HG03521 (cell line): ENCODE data around the gene HSPA2.
"Not testable (repeated sequence)": the region's sequence is repeated elsewhere in the genome, so short reads cannot be mapped to it uniquely, and the experiment has no call there.

ENCODE experiments used
- ATAC-seq: cut with Tn5 transposase; IDR thresholded peaks from one replicate; pipeline ENCODE4 v1.9.1; 2021; ENCODE audit warnings: mild to moderate bottlenecking, moderate library complexity; ENCODE audit not compliant: unreplicated experiment

HSPA2 gene

DNA sequence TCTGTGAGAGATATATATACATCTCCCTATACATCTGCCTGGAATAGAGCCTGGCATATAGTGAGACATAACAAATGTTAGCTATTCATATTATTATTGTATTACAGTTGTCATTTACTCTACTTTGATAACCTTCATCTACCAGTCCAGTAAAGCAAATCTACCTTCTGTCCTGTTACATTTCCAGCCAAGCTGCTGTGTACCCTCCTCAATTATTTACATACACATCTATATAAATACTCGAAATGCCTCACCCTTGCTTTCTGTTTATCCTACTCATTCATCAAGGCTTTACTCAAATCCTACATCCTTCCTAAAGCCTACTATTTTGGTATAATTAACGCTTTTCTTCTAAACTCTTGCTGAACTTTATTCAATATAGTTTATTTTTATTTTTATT, 27.3 kb upstream of the HSPA2 start:
- ATAC-seq: no peak

DNA sequence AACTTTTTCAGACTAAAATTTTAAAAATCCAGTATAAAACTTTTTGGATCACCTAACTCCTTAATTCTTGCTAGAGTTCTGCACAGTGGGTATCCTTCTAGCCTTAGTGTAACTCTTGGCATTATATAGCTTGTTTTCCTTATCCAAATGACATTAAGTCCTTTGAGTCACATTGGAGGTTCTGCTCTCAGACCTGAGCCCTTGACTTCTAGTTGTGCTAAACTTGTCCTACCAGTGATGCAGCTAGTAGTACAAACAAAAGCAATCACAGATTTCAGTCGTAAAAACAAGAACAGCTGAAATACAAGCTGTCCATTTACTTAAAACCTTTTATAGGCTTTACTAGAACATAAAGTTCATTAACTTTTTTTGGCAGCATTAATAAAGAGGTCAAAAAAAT, 25.5 kb upstream of the HSPA2 start:
- no peak for ATAC-seq

GRCh38 chr14:64516969-64517368, 23.6 kb upstream of the HSPA2 start:
- ATAC-seq: no peak

GRCh38 chr14:64517667-64518066, 22.9 kb upstream of the HSPA2 start:
- not testable (repeated sequence) for ATAC-seq

GRCh38 chr14:64518229-64518628, 22.3 kb upstream of the HSPA2 start:
- no peak for ATAC-seq

DNA sequence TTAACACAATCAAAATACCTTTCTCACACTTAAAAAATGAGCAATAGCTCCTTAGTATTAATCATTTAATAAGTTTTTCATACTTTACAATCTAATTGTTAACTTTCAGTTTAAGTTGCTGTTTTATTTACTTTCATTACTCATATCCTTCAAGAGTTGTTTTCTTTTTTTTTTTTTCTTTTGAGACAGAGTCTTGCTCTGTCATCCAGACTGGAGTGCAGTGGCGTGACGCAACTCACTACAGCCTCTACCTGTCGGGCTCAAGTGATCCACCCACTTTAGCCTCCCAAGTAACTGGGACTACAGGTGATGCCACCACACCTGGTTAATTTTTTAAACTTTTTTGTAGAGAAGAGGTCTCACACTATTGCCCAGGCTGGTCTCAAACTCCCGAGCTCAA, 19.8 kb upstream of the HSPA2 start:
- no peak for ATAC-seq

GRCh38 chr14:64522591-64523355, 17.8 kb upstream of the HSPA2 start:
- ATAC-seq: no peak

DNA sequence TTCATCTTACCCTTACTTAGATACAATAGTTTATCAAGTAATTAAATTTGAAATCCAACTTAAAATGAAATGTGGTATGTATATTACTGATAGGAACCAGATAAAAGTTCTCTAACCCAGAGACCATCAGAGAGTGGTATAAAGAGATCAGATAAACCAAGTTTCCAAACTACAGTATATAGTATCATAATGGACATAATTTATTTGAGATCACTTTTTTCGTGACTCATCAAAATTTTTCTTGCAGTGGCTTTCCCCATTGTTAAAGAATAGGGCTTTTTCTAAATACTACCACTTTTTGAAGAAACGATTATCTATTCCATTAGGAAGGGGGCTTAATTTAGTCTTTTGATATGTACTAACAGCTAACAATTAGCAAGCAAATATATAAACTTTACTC, 15.2 kb upstream of the HSPA2 start:
- ATAC-seq: no peak

GRCh38 chr14:64531567-64531966, 9.0 kb upstream of the HSPA2 start:
- ATAC-seq: no peak

DNA sequence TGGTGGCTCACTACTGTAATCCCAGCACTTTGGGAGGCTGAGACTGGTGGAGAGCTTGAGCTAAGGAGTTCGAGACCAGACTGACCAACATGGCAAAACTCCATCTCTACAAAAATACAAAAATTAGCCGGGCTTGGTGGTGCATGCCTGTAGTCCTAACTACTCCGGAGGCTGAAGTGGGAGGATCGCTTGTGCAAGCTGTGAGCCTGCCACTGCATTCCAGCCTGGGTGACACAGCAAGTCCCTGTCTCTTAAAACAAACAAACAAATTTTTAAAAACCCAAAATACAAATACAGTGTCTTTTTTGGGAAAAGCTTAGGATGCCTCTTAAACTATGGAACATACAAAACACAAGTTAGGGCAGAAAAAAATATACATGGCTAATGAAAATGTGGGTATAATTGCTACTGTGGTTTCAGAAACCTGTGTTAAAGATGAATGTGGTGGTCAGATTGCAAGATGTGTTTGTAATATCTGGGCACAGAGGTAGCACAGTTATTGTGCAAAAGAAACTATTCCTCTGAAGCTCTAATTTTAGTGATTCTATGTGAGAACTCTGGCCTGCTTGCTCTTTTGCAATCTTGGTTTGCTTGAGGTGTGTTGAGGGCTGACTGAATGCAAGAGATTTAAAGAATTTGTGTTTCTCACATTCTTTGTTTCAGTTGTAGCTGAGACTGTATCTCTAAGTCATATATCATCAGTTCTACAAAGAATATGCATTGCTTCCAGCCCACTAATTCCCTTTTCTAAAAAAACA, 3.9 kb upstream of the HSPA2 start:
- no peak for ATAC-seq

DNA sequence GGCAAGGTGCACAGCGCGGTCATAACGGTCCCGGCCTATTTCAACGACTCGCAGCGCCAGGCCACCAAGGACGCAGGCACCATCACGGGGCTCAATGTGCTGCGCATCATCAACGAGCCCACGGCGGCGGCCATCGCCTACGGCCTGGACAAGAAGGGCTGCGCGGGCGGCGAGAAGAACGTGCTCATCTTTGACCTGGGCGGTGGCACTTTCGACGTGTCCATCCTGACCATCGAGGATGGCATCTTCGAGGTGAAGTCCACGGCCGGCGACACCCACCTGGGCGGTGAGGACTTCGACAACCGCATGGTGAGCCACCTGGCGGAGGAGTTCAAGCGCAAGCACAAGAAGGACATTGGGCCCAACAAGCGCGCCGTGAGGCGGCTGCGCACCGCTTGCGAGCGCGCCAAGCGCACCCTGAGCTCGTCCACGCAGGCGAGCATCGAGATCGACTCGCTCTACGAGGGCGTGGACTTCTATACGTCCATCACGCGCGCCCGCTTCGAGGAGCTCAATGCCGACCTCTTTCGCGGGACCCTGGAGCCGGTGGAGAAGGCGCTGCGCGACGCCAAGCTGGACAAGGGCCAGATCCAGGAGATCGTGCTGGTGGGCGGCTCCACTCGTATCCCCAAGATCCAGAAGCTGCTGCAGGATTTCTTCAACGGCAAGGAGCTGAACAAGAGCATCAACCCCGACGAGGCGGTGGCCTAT, 875 bp downstream of the HSPA2 start:
- ATAC-seq: no peak

DNA sequence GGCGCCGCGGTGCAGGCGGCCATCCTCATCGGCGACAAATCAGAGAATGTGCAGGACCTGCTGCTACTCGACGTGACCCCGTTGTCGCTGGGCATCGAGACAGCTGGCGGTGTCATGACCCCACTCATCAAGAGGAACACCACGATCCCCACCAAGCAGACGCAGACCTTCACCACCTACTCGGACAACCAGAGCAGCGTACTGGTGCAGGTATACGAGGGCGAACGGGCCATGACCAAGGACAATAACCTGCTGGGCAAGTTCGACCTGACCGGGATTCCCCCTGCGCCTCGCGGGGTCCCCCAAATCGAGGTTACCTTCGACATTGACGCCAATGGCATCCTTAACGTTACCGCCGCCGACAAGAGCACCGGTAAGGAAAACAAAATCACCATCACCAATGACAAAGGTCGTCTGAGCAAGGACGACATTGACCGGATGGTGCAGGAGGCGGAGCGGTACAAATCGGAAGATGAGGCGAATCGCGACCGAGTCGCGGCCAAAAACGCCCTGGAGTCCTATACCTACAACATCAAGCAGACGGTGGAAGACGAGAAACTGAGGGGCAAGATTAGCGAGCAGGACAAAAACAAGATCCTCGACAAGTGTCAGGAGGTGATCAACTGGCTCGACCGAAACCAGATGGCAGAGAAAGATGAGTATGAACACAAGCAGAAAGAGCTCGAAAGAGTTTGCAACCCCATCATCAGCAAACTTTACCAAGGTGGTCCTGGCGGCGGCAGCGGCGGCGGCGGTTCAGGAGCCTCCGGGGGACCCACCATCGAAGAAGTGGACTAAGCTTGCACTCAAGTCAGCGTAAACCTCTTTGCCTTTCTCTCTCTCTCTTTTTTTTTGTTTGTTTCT, 1.7 kb downstream of the HSPA2 start:
- no peak for ATAC-seq

DNA sequence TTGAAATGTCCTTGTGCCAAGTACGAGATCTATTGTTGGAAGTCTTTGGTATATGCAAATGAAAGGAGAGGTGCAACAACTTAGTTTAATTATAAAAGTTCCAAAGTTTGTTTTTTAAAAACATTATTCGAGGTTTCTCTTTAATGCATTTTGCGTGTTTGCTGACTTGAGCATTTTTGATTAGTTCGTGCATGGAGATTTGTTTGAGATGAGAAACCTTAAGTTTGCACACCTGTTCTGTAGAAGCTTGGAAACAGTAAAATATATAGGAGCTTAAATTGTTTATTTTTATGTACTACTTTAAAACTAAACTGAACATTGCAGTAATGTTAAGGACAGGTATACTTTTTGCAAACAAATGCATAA, 2.3 kb downstream of the HSPA2 start:
- no peak for ATAC-seq

DNA sequence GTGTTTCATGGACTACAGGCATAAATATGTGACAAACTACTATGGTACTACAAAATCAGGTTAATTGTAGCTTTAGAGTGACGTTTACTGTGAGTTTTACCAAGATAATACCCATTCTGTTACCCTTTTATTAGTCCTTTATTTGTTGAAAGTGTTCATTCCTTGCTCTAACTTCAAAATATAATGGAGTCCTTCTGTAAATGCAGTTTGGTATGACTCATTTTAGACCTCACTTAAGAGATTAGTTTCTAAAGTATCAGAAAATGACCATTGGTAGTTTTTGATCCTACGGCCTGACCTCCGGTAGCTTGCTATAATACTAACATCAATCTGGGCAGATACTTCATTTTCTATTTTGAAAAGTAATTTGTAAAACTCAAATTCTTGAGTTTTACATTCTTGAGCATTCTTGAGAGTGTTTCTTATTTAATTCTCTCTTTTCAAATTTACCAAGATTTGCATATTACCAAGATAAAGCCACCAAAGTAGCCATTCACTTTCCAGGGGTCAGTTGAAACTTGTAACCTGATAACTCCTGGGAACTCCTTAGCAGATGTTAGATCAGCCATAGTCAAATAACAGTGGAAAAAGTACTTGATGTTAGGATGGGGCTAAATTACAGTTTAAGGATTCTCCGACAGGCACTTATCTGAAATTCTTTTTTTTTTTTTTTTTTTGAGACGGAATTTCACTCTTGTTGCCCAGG, 4.2 kb downstream of the HSPA2 start:
- ATAC-seq: no peak

GRCh38 chr14:64549016-64549415, 8.5 kb downstream of the HSPA2 start:
- ATAC-seq: no peak

DNA sequence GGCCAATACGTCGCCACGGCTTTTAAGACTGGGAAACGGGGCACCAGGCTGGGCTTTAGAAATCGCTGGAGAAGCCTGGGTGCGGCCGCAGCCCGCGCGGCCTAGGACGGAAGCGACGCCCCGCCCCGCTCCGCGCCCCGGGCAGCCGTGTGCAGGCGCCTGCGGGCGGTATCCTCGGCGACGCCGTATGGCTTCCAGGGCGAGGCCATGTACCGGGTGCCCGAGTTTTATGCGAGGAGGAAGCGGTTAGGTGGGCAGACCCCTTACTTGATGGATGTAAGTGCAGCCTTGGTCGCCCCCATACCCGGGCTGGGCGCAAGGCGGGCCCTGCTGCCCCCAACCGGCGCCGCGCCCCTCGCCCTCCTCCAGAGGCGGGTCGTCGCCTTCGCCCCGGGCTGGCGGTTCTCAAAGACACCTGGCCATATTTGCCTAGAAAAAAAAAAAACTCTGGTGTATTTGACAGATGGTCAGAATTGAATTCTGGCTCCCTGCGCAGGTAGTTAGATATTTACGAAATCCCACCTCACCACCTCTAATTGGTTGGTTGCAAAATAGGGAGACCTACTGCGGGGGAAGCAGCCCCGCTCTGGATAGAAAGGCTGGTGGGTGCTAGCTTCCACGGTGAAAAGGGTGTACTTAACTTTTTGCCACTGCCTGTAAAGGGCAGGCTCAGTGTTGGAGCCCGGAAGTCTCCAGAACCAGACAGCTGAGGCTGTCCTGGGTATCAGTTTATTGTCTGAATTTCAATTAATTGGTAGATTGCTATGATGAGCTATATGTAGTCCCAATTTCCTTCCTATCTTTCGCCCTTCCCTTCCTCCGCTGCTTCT, 9.5 kb downstream of the HSPA2 start, which contains the start of gene PPP1R36:
PPP1R36 (plus strand) TSS at position 171 of the 830 bp plus-strand sequence; CDS start at position 208, 37 bp downstream.
- no peak for ATAC-seq

DNA sequence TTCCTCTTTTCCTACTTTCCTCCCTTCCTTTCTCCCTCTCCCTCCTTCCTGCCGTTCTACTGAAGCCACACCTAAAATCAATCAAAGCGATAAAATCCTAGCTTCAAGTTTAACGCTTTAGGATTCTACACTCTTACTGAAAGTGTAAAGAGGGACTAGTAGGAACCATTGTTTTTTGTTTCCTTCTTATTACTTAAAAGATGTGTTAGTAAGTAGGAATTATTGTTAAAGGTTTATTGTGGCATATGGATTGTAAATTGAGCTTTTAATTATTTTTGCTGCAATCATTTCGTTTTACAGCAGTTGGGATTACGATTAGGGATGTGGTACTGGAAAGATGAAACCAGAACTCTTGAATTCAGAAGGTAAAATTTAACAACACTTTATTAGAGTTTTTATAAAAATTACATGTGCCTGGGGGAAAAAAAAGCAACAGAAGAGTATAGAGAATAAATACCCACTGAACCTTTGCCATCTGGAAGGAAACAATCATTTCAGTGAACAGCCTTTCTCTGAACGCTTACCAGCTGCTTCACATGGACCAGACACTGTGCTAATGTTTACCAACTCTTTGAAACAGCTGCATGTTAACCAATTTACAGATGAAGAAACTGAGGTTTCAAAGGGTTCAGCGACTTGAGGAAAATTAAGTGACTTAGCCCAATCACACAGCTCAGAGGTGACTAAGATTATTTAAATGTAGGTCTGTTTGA, 10.2 kb downstream of the HSPA2 start:
- ATAC-seq: no peak

GRCh38 chr14:64554556-64554955, 14.0 kb downstream of the HSPA2 start:
- ATAC-seq: no peak

DNA sequence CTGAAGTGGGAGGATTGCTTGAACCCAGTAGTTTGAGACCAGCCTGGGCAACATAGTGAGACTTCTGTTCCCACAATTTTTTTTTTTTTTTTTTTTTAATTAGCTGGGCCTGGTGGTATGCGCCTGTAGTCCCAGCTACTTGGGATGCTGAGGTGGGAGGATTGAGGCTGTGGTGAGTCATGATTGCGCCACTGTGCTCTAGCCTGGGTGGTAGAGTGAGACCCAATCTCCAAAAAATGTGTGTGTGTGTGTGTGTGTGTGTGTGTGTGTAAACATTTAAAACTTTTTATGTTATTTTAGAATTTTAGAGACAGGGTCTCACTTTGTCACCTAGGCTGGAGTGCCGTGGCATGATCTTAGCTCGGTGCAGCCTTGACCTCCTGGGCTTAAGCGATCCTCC, 16.0 kb downstream of the HSPA2 start:
- no peak for ATAC-seq
